CD4-positive, alpha-beta T cell treated with Interleukin-1 beta for 1 hour (primary cell): ENCODE data around the gene PNMA8C.
"Not testable (repeated sequence)": the region's sequence is repeated elsewhere in the genome, so short reads cannot be mapped to it uniquely, and the experiment has no call there.

Experiments
- DNase-seq, 2 donors: peaks; one replicate each; pipeline ENCODE4 v3.0.0-alpha.2; 2020 to 2022

The PNMA8C gene

DNA sequence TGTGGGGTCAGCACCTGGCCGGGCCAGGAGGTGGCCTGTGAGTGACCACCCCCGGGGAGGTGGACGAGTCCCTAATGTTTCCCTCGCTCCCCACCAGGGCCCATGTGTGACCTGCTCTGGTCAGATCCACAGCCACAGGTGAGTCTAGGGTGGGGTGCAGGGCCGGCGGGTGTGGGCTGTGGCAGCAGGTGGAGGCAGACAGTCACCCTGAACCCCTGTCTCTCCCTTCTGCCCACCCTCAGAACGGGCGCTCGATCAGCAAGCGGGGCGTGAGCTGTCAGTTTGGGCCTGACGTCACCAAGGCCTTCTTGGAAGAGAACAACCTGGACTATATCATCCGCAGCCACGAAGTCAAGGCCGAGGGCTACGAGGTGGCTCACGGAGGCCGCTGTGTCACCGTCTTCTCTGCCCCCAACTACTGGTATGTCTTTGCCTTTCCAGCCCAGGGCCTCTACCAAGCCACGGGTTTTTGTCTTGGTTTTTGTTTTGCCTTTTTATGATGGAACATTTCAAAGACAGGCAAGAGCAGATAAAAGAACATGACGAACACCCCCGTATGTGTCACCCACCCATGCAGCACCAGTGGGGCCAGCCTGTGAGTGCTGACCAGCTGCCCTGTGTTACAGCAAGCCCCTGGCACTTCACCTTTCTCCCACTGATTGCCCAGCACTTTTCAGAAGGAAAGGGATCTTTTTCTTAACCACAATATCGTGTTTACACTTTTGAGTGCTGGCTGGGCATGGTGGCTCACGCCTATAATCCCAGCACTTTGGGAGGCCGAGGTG is 40.2 kb downstream of the PNMA8C start:
- no peak for DNase-seq

DNA sequence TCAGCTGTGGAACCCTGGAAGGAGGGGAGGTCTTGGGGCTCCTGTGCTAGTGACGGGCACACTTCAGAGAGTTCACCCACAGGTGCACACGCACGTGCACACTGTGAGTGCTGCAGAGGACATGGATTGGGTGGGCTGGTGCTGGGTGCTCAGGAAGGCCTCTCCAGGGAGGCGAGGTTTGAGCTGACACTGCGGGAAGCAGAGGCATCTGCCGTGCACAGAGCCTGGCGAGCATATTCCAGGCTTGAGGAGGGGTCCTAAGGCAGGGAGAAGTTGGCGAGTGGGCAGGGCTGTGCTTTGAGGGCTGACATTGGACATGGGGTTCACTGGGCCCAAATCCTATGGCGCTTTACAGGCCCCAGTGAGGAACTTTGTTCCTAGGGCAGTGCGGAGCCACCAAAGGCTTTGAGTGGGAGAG is 41.0 kb downstream of the PNMA8C start:
- DNase-seq = no peak

DNA sequence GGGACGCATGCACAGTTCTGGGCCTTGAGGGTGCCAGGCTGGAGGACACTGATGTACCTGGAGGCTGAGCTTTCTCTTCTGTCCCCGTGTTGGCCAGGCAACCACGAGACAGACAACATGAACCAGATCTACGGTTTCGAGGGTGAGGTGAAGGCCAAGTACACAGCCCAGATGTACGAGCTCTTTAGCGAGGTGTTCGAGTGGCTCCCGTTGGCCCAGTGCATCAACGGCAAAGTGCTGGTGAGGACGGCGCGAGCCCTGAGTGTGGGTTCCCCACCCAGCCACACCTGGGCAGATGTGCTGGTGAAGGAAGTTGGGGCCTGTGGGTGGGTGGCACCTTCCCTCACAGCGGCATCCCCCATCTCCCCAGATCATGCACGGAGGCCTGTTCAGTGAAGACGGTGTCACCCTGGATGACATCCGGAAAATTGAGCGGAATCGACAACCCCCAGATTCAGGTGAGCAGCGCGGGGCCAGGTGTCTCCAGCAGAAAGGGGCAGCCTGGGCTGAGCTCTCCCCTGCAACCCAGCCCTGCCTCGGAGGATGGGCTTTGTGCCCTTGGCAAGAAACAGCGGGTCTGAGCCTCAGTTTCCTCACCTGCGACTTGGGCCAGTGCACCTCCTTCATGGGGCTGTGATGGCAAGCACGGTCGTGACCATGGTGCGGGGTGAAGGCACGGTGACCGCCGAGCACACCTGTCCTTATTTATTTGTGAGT is 41.6 kb downstream of the PNMA8C start:
- no peak for DNase-seq

DNA sequence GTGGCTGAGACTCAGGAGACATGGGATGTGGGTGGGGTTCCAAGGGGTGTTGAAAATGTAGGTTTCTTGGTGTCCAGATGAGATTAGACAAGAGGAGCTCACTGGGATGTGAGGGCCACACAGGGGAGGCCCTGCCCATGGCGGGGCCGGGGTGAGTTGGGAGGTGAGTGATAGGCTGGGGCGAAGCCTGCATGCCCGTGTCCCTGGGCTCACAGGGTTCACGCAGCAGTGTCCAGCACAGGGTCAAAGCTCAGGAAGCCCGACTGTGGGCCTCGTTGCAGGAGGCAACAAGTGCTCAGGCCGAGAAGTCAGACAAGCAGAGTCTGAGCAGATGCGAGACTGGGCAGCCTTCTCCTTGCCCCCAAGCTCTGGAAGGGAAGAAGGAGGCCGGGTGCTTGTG is 42.6 kb downstream of the PNMA8C start:
- DNase-seq = no peak

DNA sequence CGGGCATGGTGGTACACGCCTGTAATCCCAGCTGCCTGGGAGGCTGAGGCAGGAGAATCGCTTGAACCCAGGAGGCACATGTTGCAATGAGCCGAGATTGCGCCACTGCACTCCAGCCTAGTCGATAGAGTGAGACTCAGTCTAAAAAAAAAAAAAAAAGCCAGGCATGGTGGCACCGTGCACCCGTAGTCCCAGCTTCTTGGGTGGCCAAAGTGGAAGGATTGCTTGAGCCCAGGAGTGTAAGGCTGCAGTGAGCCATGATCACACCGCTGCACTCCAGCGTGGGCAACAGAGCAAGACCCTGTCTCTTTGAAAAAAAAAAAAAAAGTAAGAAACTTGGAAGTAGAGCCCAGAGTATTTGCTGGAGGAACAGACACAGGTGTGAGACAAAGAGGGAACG is 43.1 kb downstream of the PNMA8C start:
- DNase-seq = no peak

DNA sequence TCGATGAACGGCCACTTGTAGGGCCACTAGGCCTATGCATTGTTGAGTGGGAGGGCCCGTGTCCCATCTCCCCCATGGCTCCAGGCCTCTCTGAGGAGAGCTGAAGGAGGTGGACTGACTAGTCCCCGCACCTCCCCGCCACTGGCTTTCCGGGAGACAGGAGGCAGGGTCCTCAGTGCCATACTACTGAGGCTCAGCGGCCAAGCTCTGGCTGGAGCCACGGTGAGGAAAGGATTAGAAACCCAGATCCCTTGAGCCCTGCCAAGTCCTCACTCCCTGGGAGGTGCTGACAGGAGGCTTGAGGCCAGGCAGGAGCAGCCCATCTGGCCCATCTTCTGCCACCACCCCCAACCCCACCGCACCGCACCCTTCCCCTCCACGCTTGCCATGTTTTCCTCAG is 44.3 kb downstream of the PNMA8C start:
- DNase-seq = no peak

DNA sequence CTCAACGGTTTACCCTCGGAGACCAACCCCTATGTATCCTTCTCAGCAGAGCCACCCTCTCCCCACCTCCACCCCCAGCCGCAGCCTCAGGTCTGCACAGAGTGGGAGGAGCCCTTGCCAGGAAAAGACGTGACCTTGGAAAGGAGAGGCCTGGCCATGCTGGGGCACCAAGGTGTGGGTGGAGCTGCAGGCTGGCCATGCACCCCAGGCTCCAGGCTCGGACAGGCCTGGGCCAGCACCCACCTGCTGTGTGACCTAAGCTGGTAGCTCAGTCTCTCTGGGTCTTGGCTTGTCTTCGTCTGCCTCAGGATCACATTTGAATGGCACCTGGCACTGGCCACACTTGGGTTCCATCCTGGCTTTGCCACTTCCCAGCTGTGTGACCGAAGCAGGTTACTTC is 44.9 kb downstream of the PNMA8C start:
- no peak for DNase-seq

DNA sequence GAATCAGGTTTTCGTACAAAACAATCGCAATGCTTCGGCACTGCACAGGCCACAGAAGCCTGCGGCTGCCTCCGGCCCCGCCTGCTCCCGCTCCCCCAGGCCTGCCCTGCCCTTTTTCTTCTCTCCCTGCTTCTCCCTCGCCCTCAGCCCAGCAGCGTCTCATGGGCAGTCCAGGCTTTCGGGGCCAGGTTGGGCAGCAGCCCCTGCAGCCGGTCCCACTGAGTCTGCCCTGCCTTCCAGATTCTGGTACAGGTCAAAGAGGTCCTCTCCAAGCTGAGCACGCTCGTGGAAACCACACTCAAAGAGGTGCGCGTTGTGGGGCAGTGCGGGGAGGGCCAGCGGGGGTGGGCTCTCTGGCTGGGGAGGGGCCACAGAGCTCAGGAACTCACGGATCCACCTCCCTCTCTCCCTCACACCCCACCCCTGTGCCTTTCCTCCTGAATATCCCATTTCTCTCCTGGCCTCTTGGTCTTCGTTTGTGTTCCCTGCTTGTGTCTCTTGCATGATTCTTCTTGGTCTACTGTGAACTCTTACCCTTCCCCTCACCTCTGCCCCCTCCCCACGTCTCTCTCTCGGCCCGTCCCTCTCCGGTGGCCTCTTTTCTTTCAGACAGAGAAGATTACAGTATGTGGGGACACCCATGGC is 45.4 kb downstream of the PNMA8C start:
- DNase-seq = no peak

DNA sequence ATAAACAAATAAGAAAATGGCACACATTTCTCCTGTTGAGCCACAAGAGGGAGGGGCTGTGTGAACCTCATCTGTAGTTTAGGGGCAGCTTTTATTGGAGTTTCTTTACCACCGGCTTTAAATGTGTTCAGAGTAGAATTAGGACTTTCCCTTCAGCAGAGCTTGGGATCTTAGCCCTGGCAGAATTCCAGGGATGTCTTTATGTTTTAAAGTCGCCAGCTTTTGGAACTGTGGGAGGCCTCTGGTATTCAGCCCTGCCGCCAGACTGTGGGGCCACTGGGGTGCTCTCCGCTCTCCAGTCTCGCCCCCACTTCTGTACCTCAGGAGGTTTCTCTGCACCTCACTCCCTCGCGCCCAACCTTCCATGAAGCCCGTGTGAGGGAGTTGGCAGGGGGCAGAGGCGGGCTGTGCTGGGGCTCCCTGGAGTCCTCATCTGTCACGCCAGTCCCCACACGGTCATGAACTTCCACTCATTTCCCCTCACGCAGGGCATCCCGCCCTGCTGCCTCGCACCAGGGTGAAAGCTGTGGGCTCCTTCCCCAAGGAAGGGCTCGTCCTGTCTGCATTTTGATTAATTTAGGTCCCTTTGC is 46.9 kb downstream of the PNMA8C start:
- DNase-seq = no peak

DNA sequence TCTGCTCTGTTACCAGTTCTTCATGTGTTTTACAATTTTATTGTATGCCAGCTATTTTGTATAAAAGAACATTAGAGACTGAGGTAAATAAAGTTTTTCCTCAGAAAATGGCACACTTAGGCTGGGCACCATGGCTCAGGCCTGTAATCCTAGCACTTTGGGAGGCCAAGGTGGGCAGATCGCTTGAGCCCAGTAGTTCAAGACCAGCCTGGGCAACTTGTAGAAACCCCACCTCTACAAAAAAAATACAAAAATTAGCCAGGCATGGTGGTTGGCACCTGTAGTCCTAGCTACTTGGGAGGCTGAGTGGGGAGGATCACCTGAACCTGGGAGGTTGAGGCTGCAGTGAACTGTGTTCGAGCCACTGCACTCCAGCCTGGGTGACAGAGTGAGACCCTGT is 47.4 kb downstream of the PNMA8C start:
- no peak for DNase-seq

DNA sequence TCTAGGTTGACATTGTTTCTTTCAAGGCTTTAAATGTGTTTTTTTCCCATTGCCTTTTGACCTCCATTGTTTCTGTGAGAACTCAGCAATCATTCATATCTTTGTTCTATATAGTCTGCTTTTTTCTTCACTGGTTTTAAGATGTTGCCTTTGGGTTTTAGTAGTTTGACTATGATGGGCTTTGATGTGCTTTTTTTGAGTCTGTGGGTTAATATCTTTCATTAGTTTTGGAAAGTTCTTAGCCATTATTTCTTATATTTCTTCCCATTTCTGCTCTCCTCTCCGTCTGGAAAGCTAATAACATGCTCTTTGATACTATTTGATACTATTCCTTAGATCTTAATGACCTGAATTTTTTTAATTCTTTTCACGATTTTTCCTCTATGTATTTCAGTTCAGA is 48.0 kb downstream of the PNMA8C start:
- DNase-seq = no peak

DNA sequence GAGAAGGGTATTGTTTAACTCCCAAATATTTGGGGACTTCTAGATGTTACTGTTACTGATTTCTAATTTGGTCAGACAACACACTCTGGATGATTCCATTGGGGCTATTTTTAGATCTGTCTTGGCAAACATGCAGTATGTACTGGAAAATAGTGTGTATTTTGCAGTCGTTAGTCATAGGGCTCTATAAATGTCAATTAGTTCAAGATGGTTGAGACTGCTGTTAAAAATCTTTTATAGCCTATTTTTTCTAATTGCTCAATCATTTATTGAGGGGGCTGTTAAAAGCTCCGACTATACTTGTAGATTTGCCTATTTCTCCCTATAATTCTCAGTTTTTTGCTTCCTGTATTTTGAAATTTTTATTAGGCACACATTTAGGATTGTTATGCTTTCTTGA is 50.5 kb downstream of the PNMA8C start:
- DNase-seq = no peak

DNA sequence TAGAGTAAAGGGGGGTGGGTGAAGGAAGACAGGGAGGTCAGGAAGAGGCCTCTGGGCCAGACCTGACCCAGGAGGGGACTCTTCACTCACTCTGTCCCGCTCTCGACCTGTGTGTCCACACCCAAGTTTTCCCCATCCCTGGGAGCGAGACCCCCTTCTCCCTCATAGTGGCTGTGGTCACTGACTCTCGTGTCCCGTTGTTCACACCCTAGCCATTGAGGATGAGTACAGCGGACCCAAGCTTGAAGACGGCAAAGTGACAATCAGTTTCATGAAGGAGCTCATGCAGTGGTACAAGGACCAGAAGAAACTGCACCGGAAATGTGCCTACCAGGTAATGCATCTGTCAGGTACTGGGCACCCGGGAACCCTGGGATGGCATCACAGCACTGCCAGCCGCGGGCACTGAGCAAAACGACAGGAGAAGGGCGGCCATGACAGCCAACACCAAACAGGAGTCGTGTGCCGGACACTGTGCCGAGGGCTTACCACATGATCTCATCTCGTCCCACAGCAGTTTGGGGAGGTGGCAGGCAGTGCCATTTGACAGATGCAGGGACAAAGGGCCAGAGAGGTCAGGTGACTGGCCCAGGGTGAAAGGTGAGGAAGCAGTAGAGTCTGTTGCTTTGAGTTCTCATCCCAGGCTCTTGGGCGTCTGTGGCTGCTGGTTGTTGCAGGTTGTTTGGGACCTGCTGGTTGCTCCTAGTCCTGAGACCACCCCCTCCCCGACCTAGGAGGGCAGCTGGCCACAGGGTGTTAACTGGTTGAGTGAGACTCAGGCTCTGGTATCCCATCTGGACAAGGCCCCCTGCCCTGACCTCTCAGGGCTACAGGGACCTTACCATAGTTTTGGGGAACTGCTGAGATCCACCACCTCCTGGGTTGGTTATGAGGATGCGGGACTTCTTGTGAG is 52.2 kb downstream of the PNMA8C start:
- DNase-seq = no peak

DNA sequence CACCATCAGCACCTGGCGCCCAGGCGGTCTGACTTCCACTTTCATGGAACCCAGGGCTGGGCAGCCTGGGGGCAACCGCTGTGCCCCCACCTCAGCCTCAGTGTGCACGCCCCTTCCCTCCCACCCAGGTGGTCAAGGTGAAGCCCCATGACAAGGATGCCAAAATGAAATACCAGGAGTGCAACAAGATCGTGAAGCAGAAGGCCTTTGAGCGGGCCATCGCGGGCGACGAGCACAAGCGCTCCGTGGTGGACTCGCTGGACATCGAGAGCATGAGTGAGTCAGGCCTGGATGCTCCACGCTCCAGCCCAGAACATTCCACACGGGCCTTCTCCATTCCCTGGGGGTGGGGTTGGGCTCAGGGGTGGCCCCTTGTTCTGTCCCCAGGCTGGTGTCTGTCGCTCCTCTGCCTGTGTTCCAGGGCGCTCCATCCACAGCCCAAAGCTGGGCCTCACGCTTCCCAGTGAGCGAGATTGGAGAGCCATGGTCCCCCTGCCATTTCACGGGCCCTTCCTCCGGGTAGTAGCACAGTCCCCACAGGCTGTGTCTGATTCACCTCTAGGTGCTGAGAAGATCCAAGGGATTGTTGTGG is 53.2 kb downstream of the PNMA8C start:
- not testable (repeated sequence) for DNase-seq
